Calu3 (cell line): ENCODE results near the gene STK17A. TPM values are rescaled to one million over a fixed set of nuclear protein-coding genes. Genes with fewer than 3 reads are reported as not detected.

Source experiments
- BruUV-seq: library from RNA; stranded (reverse); fragments of 400-500 nt; replicated peaks from 2 replicates; lab custom pipeline; 2021; lab: Mats Ljungman, UMichigan
- CTCF ChIA-PET: fragments of 300-600 bp; sonication (Branson Sonifier 250); formaldehyde crosslinking; loops from one replicate; lab custom pipeline; 2022; ENCODE audit warnings: antibody characterized with exemption; lab: Charles Lee
- DNase-seq: peaks from one replicate; pipeline ENCODE4 v3.0.0; 2022
- H3K27ac Mint-ChIP-seq: one replicate; pipeline ENCODE4 v1.8.0; 2022; ENCODE audit warnings: mixed read lengths; ENCODE audit not compliant: unreplicated experiment
- H3K27me3 Mint-ChIP-seq: one replicate; pipeline ENCODE4 v1.8.0; 2022; ENCODE audit warnings: mixed read lengths; ENCODE audit not compliant: unreplicated experiment
- H3K36me3 Mint-ChIP-seq: one replicate; pipeline ENCODE4 v1.8.0; 2022; ENCODE audit warnings: mild to moderate bottlenecking, moderate library complexity, mixed read lengths; ENCODE audit not compliant: insufficient read depth, unreplicated experiment
- H3K4me1 Mint-ChIP-seq: one replicate; pipeline ENCODE4 v1.8.0; 2022; ENCODE audit warnings: mild to moderate bottlenecking, low read depth, mixed read lengths; ENCODE audit not compliant: unreplicated experiment
- H3K4me3 Mint-ChIP-seq: one replicate; pipeline ENCODE4 v1.8.0; 2022; ENCODE audit warnings: mild to moderate bottlenecking, low read depth, moderate library complexity, mixed read lengths; ENCODE audit not compliant: unreplicated experiment
- H3K9me3 Mint-ChIP-seq: one replicate; pipeline ENCODE4 v1.8.0; 2022; ENCODE audit warnings: low read depth, mixed read lengths; ENCODE audit not compliant: unreplicated experiment
- intact Hi-C: fragments of 100-400 bp; cut with micrococcal nuclease; formaldehyde crosslinking; loops from one replicate; pipeline ENCODE4 v1.10.0; 2022; ENCODE audit not compliant: unreplicated experiment
- total RNA-seq: library from RNA; stranded (reverse); gene quantifications from 2 replicates; pipeline ENCODE4 v1.2.3, GENCODE V29; 2022
- TF ChIP-seq, protein P1 (sequence below): fragments of 200-600 bp; IDR thresholded peaks from one replicate; pipeline ENCODE4 v1.8.0; 2022; ENCODE audit warnings: antibody characterized with exemption; ENCODE audit not compliant: unreplicated experiment

Gene STK17A
- total RNA-seq, 1 experiment from 2014 or later = 53.5 TPM

DNA sequence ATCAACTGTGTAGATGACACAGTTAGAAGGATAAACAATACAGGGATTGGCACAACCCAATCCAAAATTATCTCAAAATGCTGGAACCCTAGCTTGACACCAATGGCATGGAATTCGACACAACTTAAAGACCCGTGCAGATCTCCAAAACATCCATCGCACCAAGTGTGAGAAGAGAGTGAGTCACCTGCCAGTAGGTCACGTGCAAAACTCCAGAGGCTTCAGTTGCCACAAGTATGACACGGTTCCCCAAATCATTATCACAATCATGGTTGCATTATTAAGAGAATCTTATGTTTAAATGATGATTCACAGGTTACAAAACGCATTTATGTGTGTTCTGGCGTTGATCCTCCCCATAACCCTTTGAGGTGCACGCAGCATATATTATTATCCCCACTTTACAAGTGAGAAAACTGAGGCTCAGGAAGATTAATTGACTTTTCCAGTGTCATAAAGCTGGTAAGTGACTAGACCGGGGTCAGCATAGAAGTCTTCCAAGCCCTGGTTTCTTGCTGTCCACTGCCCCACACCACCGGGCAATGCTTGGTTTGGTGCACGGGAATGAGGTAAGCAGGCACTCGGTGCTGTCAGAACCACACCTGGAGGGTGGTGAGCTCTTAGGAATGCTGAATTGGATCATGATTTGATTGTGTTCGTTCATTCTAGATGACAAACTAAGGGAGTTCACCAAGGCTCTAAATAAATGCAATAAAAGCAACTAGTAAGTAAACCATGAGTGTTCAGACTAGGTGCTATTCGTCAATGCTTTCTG lies 23.6 kb upstream of the STK17A start:
- BruUV-seq = no TSS peak
- Mint-ChIP-seq H3K4me1 (peaks cover 11% of the 10 kb centered on the region), H3K27me3 (peaks cover 8% of the 10 kb centered on the region), H3K4me3 (no peak overlapping the region), H3K27ac (no peak overlapping the region), H3K9me3 (peaks cover 3% of the 10 kb centered on the region), H3K36me3 (no peaks in the 10 kb centered on the region)
- DNase-seq = no peak
- intact Hi-C loops = no loop called here
- TF ChIP-seq, protein P1, sequence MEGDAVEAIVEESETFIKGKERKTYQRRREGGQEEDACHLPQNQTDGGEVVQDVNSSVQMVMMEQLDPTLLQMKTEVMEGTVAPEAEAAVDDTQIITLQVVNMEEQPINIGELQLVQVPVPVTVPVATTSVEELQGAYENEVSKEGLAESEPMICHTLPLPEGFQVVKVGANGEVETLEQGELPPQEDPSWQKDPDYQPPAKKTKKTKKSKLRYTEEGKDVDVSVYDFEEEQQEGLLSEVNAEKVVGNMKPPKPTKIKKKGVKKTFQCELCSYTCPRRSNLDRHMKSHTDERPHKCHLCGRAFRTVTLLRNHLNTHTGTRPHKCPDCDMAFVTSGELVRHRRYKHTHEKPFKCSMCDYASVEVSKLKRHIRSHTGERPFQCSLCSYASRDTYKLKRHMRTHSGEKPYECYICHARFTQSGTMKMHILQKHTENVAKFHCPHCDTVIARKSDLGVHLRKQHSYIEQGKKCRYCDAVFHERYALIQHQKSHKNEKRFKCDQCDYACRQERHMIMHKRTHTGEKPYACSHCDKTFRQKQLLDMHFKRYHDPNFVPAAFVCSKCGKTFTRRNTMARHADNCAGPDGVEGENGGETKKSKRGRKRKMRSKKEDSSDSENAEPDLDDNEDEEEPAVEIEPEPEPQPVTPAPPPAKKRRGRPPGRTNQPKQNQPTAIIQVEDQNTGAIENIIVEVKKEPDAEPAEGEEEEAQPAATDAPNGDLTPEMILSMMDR = no peak
- CTCF ChIA-PET = no interaction called here

DNA sequence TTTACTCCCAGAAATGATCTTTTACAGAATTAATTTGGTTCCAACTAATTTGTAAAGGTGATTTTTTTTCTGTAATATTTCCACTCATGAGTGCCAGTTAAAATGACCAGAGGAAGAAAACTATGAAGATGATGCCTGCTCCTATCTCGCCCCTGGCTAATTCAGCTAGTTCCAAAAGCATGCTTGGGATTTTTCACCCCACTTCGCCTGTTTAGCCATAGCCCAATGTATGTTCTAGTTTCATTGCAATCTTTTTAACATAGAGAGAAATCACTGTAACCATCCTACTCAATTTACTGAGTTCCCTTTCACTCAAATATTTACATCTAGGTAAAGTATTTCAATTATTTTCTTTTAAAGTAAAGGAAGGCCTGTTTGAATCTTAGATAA lies 23.0 kb upstream of the STK17A start:
- CTCF ChIA-PET = no interaction called here
- BruUV-seq = no TSS peak
- DNase-seq = no peak
- intact Hi-C loops = no loop called here
- no peak overlapping the region for H3K4me3 Mint-ChIP-seq
- no peaks in the 10 kb centered on the region for H3K36me3 Mint-ChIP-seq
- H3K4me1 Mint-ChIP-seq = peaks cover 11% of the 10 kb centered on the region
- H3K27ac Mint-ChIP-seq = no peak overlapping the region
- peaks cover 3% of the 10 kb centered on the region for H3K9me3 Mint-ChIP-seq
- TF ChIP-seq, protein P1 = no peak
- peaks cover 8% of the 10 kb centered on the region for H3K27me3 Mint-ChIP-seq

DNA sequence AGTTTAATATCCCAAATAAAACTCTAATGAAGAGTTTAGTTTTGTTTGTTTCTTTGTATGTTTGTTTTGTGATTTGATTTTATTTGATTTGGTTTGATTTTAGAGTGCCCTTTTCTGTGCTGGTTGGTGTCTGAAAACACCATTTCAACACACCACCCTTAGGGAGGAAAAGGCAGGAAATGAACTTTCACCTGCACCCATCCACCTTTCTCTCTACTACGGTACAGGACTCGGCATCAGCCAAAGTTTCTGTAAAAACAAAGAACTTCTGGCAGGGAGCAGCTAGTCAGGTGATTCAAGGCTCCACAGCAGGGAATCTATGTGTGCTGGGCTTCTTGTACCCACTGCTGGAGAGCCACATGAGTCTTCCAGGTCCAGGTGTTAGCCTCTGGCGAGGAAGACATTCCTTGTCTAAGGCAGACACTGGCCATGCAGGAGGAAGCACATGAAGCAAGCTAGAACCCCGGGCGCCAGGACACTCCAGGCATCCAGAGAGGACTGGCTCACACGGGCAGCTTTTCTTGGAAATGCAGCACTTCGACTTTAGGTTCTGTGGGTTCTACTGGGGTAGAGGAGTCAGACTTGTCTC lies 22.1 kb upstream of the STK17A start:
- TF ChIP-seq, protein P1 = no peak
- peaks cover 3% of the 10 kb centered on the region for H3K9me3 Mint-ChIP-seq
- H3K36me3 Mint-ChIP-seq = no peaks in the 10 kb centered on the region
- DNase-seq = no peak
- CTCF ChIA-PET = no interaction called here
- H3K4me1 Mint-ChIP-seq = peaks cover 11% of the 10 kb centered on the region
- no peak overlapping the region for H3K27ac Mint-ChIP-seq
- no peak overlapping the region for H3K4me3 Mint-ChIP-seq
- peaks cover 3% of the 10 kb centered on the region for H3K27me3 Mint-ChIP-seq
- intact Hi-C loops = no loop called here
- BruUV-seq = no TSS peak

DNA sequence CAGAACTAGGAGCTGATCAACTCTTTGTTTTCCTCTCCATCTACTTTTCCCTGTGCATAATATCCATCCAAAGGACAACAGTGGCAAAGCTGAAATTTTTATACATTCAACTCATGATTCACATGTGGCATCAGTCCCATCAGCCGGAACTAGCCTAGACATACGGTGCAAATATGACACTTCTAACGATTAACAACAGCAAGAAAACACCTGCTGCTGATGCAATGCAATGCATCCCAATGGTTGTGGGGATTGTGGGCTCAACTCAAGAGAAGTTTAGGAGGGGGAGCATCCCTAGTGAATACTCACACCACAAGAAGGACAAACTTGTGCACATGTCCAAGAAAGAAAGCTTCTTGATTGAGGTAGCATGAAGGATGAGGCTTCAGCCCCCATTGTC lies 20.5 kb upstream of the STK17A start:
- intact Hi-C loops = no loop called here
- peaks cover 11% of the 10 kb centered on the region for H3K4me1 Mint-ChIP-seq

More for the DNA sequence above, 20.5 kb upstream of the STK17A start:
- peaks cover 3% of the 10 kb centered on the region for H3K9me3 Mint-ChIP-seq
- CTCF ChIA-PET = interaction anchor here (0.6 kb wide), 1 partner anchor 62 kb away, joined by 3 read pairs; no protein-coding TSS in a partner anchor
- no peaks in the 10 kb centered on the region for H3K27me3 Mint-ChIP-seq
- no peak overlapping the region for H3K27ac Mint-ChIP-seq
- H3K4me3 Mint-ChIP-seq = no peak overlapping the region
- H3K36me3 Mint-ChIP-seq = no peaks in the 10 kb centered on the region
- BruUV-seq = no TSS peak
- no peak for DNase-seq
- TF ChIP-seq, protein P1 = no peak
